ENCODE measurements around the gene ZNF740.
A peak's percentile ranks its signal among the peaks of the same experiment; 100 is the strongest.
"Not testable (repeated sequence)": the region's sequence is repeated elsewhere in the genome, so short reads cannot be mapped to it uniquely, and the experiment has no call there.

ZNF740 gene

GRCh38 chr12:53180220-53180930, at the start of gene ZNF740, which contains the start of gene CSAD:
Gene ZNF740, plus strand, starts transcription at chr12:53180722. Its CDS starts 1,262 bp downstream, at chr12:53181984.
Gene CSAD, minus strand, starts transcription at chr12:53180925. Its CDS starts 7,455 bp downstream, at chr12:53173470.
- peak; percentile 99 for DNase-seq (ENCODE audit: low spot score)
- FAIRE-seq, result peak; percentile 68

- no peak for FAIRE-seq
- no peak for DNase-seq (ENCODE audit: low spot score)
Measured at GRCh38 chr12:53131844-53132243, 48.7 kb upstream of the ZNF740 start.

GRCh38 chr12:53133722-53134121, 46.8 kb upstream of the ZNF740 start:
- FAIRE-seq (no peak), DNase-seq (ENCODE audit: low spot score) (no peak)

- FAIRE-seq (no peak), DNase-seq (ENCODE audit: low spot score) (no peak)
Measured at GRCh38 chr12:53143355-53143754, 37.2 kb upstream of the ZNF740 start.

GRCh38 chr12:53145383-53146260, 34.9 kb upstream of the ZNF740 start:
- DNase-seq (ENCODE audit: low spot score) (no peak), FAIRE-seq (no peak)

GRCh38 chr12:53147181-53147580, 33.3 kb upstream of the ZNF740 start:
- no peak for FAIRE-seq
- no peak for DNase-seq (ENCODE audit: low spot score)

GRCh38 chr12:53147653-53148052, 32.9 kb upstream of the ZNF740 start:
- DNase-seq (ENCODE audit: low spot score) (no peak), FAIRE-seq (no peak)

- no peak for FAIRE-seq
- no peak for DNase-seq (ENCODE audit: low spot score)
Measured at GRCh38 chr12:53151039-53151438, 29.5 kb upstream of the ZNF740 start.

- no peak for FAIRE-seq
Measured at GRCh38 chr12:53152390-53152789, 28.1 kb upstream of the ZNF740 start.

GRCh38 chr12:53159195-53159839, 21.2 kb upstream of the ZNF740 start:
- no peak for FAIRE-seq
- DNase-seq (ENCODE audit: low spot score), result peak; percentile 87

More at GRCh38 chr12:53152390-53152789, 28.1 kb upstream of the ZNF740 start:
- no peak for DNase-seq (ENCODE audit: low spot score)

- no peak for DNase-seq (ENCODE audit: low spot score)
- FAIRE-seq, result no peak
Measured at GRCh38 chr12:53160000-53160399, 20.5 kb upstream of the ZNF740 start.

GRCh38 chr12:53160673-53161072, 19.8 kb upstream of the ZNF740 start:
- FAIRE-seq, result no peak
- DNase-seq (ENCODE audit: low spot score), result no peak

GRCh38 chr12:53161119-53161911, 19.2 kb upstream of the ZNF740 start:
- FAIRE-seq (no peak), DNase-seq (ENCODE audit: low spot score) (no peak)

GRCh38 chr12:53163008-53163407, 17.5 kb upstream of the ZNF740 start:
- not testable (repeated sequence) for DNase-seq (ENCODE audit: low spot score); FAIRE-seq

- DNase-seq (ENCODE audit: low spot score) (no peak), FAIRE-seq (no peak)
Measured at GRCh38 chr12:53166837-53167236, 13.7 kb upstream of the ZNF740 start.

- FAIRE-seq (no peak), DNase-seq (ENCODE audit: low spot score) (no peak)
Measured at GRCh38 chr12:53169644-53170043, 10.9 kb upstream of the ZNF740 start.

GRCh38 chr12:53170215-53170614, 10.3 kb upstream of the ZNF740 start:
- FAIRE-seq (no peak), DNase-seq (ENCODE audit: low spot score) (no peak)

GRCh38 chr12:53170876-53171724, 9.4 kb upstream of the ZNF740 start:
- DNase-seq (ENCODE audit: low spot score) (no peak), FAIRE-seq (no peak)

- peak; percentile 57 for DNase-seq (ENCODE audit: low spot score)
- no peak for FAIRE-seq
Measured at GRCh38 chr12:53171725-53172329, 8.7 kb upstream of the ZNF740 start.

- DNase-seq (ENCODE audit: low spot score) (no peak), FAIRE-seq (no peak)
Measured at GRCh38 chr12:53172352-53172751, 8.2 kb upstream of the ZNF740 start.

Data from urothelium cell line (cell line).